ENCODE results near the gene IQGAP2.
"Not testable (repeated sequence)": the region's sequence is repeated elsewhere in the genome, so short reads cannot be mapped to it uniquely, and the experiment has no call there.

IQGAP2 gene

DNA sequence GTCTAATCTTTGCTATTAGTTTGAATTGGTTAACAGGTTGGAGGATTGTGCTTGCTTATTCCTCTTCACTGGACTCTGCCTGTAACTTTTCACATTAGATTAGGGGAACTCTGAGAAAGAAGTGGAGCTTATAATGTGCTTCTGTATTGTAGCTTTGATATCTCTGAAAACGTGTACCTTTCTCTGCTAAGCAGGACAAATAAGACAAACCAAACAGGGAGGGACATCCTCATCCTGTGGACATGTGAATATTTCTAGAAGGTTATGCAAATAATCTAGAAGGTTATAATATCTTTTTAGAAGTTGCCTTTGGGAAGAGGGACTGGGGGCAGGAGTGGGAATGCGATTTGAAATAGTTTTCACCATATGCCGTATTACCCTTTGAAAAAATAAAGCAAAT lies 11.7 kb downstream of the IQGAP2 start:
- no peak for DNase-seq (ENCODE audit: low read depth in 1 of 2, low spot score in 1 of 2)

DNA sequence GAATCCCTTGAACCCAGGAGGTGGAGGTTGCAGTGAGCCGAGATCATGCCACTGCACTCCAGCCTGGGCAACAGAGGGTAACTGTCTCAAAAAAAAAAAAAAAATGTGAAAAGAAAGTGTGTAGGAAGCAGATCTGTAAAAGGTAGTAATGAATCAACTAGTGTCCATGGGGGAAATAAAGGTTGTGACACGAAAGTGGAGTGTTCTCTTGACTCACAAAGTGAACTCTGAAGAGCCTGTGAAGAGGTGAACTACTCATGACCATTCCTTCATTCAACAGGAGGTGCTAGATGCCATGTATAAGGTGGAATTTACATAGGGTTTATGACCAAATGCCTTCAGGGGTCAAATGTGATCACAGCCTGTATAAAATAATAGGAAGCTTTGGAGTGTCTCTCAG lies 12.8 kb downstream of the IQGAP2 start:
- DNase-seq (ENCODE audit: low read depth in 1 of 2, low spot score in 1 of 2), result no peak

GRCh38 chr5:76419597-76420298 lies 16.7 kb downstream of the IQGAP2 start:
- DNase-seq (ENCODE audit: low read depth in 1 of 2, low spot score in 1 of 2), result no peak

DNA sequence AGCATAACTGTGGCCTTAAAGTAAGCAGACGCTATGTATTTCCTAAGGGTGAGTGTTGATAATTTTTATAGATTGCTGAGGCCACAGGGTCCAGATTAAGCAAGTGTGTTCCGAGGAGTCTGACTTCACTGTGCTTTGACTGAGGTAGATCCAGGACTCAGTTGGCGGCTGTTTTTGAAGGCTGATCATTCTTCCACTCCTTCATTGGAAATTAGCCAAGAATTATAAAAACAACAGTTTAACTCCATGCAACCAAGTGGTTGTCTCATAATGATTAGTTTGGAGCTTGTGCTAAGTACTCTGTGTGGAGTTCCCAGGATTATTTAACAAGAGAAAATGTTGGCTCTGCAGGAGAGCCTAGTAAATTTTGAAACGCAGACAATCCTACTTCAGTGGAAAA lies 19.1 kb downstream of the IQGAP2 start:
- no peak for DNase-seq (ENCODE audit: low read depth in 1 of 2, low spot score in 1 of 2)

DNA sequence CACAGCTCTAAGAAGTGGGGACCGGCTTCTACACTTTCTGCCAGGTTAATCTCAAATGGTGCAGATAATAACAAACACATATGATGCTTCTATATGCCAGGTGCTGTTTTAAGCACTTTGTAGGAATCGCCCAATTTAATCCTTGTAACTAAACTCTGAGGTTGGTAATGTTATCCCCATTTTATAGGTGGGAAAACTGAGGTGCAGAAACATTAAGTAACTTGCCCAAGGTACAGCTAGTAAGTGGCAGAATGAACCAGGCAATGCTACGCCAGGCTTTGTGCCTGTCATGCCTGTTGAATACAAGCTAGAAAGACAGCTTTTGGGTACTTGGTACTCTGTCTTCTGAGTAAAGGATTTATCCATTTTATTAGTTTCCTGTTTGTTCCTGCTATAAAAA lies 19.7 kb downstream of the IQGAP2 start:
- DNase-seq (ENCODE audit: low read depth in 1 of 2, low spot score in 1 of 2), result no peak

- DNase-seq (ENCODE audit: low read depth in 1 of 2, low spot score in 1 of 2), result no peak
Observed at GRCh38 chr5:76425146-76425545, 22.1 kb downstream of the IQGAP2 start.

DNA sequence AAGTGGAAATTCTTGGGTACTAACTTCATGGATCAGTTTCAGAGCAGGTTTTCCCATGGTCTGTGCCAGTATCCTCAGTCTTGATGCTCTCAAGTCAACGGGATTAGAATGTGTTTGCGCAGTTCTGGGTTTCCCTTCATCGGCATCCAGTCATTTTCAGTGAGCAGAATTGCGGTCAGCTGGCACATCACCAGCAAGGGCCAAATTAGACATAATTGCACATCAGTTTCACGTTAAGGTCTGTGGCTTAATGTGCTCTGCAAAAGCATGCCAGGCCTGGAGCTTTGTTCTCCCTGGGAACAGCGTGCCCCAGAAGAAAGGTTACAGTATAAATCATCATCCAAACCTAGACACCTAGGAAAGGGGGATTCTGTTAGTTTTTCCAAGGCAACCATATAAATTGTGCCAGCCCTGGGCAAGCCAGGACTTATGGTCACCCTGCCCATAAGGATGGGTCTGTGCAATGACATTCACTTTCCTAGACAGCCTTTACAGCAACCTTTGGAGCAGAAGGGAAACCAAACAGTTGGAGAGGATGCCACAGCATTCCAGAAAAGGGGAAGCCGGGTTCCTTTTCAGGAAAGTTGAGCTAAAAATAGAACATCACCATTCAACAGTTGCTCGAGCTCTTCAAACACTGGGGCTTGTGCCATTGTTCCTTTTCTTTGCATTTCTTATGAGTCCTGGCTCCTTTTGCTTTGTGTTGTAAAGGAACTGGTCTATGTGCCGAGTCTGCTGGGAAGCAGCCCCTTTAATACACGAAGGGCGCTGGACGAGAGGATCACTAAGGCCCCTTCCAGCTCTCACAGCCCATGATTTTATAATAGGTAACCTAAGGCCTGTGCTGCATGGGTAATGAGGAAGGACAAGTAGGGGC lies 23.1 kb downstream of the IQGAP2 start:
- DNase-seq (ENCODE audit: low read depth in 1 of 2, low spot score in 1 of 2), result no peak

- no peak for DNase-seq (ENCODE audit: low read depth in 1 of 2, low spot score in 1 of 2)
Observed at GRCh38 chr5:76427206-76428140, 24.4 kb downstream of the IQGAP2 start.

- not testable (repeated sequence) for DNase-seq (ENCODE audit: low read depth in 1 of 2, low spot score in 1 of 2)
Observed at GRCh38 chr5:76428550-76428949, 25.5 kb downstream of the IQGAP2 start.

GRCh38 chr5:76433261-76433660 lies 30.2 kb downstream of the IQGAP2 start:
- no peak for DNase-seq (ENCODE audit: low read depth in 1 of 2, low spot score in 1 of 2)

- DNase-seq (ENCODE audit: low read depth in 1 of 2, low spot score in 1 of 2), result not testable (repeated sequence)
Observed at GRCh38 chr5:76437507-76437906, 34.4 kb downstream of the IQGAP2 start.

DNA sequence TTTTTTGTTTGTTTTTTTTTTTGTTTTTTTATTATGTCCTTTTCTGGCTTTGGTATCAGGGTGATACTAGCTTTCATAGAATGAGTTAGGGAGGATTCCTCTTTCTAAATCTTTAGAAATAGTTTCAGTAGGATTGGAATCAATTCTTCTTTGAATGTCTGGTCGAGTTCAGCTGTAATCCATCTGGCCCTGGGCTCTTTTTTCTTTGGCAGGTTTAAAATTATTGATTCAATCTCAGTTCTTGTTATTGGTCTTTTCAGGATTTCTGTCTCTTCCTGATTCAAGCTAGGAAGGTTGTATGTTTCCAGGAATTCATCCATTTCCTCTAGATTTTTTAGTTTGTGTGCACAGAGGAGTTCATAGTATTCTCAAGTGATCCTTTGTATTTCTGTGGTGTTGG lies 34.9 kb downstream of the IQGAP2 start:
- no peak for DNase-seq (ENCODE audit: low read depth in 1 of 2, low spot score in 1 of 2)

DNA sequence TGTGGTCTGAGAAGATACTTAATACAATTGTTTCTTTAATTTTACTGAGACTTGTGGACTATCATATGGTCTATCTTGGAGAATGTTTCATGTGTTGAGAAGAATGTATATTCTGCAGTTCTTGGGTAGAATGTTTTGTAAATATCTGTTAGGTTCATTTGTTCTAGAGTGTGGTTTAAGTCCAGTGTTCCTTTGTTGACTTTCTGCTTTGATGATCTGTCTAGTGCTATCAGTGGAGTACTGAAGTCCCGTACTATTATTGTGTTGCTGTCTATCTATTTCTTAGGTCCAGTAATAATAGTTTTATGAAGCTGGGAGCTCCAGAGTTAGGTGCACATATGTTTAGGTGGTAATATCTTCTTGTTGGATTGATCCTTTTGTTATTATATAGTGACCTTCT lies 36.1 kb downstream of the IQGAP2 start:
- DNase-seq (ENCODE audit: low read depth in 1 of 2, low spot score in 1 of 2), result no peak

- DNase-seq (ENCODE audit: low read depth in 1 of 2, low spot score in 1 of 2), result no peak
Observed at GRCh38 chr5:76439929-76440328, 36.8 kb downstream of the IQGAP2 start.

GRCh38 chr5:76441101-76441500 lies 38.0 kb downstream of the IQGAP2 start:
- no peak for DNase-seq (ENCODE audit: low read depth in 1 of 2, low spot score in 1 of 2)

DNA sequence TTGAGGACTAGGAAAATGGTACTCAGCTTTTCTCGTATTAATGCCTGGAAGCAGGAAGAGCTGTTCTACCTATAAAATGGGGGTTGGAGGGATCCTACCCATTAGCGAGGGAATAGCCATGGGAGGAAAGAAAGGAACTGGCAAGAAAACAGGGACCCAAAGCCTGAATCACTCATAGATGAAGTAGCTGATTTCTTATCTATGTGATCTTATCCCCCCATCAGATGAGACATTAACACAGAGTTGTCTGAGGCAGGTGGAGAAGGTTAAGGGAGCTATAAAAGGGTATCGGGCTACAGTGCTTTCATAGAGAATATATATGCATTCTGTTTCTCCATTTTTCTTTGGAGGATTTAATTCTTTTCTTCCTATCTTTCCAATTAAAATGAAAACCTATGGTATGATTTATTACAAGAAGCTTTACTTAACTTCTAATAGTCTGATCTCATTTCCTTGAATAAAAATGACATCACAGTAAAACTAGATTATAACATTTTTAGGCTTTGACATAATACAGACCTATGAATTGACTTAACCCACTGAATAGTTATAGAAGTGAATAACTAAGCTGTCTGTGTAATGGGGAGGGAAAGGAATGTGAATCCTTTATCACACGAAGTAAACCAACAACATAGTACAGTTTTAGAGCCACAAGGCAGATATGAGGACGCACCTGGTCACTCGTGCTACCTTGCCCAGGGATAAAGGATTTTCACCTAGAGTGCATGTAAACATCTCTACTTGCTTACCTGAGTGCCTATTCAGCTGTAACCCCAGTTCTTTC lies 39.0 kb downstream of the IQGAP2 start:
- DNase-seq (ENCODE audit: low read depth in 1 of 2, low spot score in 1 of 2), result no peak

DNA sequence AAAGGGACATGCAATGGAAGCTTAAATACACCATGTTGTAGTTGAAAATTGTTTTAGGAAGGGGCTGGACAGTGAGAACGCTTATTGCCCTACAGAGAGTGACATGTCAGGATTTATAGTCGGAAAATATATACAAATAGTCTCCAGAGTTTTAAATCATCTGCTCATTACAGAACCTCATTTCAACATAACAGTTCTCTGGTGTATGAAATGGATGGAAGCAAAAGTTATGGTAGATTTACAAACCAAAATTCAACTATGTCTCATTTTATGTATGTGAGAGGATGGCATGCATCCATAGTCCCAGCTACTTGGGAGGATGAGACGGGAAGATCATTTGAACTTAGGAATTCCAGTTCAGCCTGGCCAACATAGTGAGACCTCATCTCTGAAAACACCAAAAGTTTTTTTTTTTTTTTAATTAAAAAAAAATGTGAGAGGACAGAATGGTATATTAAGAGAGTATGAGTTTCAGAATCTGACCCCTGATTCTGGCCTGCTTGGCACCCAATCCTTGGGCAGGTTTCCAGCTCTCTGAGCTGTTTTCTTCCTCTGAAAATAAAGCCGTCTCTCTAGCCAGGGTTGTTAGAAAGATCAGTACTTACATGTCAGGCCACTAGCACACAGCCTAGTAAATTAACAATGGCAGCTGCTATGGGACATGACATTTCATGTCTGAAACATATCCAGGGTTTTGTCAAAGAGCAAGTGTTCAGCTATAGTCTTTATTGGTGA lies 40.1 kb downstream of the IQGAP2 start:
- DNase-seq (ENCODE audit: low read depth in 1 of 2, low spot score in 1 of 2), result no peak

DNA sequence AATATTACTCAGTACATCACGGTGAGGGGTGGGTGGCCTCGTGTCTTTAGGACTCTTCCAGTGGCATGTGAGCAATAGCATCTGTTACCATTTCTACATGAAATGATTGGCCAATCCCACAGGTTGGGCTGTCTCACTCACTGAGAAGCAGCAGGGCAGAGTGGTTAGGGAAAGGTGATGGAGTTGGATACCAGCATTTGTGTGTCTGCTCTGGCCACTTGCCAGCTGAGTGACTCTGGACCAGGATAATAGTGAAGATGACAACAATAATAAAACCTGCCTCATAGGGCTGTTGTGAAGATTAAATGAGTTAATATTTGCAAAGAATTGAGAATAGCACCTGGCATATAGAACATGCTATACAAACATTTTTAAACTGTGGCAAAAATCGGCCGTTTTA lies 42.0 kb downstream of the IQGAP2 start:
- DNase-seq (ENCODE audit: low read depth in 1 of 2, low spot score in 1 of 2), result no peak

GRCh38 chr5:76445830-76446229 lies 42.7 kb downstream of the IQGAP2 start:
- DNase-seq (ENCODE audit: low read depth in 1 of 2, low spot score in 1 of 2), result no peak

DNA sequence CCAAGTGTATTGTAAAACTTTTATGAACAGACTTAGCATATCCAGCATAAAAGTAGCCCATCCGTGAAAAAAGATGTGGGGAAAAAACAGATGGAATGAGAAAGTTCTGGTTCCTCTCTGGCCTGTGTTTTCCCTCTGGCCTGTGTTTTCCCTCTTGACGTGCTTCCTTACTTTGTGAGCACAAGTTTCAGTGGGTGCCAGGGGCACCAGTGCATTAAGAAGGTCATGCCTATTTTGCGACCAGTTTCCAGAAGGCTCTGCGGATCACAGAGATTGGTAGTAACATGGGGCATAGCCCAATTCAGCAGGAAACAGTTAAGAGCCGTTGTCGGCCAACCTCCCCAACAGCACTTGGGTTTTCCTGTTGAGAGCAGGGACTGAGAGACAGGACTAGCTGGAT lies 43.7 kb downstream of the IQGAP2 start:
- DNase-seq (ENCODE audit: low read depth in 1 of 2, low spot score in 1 of 2), result no peak
